D721Med (cell line): ENCODE measurements around the gene RPS14.
A peak's percentile ranks its signal among the peaks of the same experiment; 100 is the strongest.
"Not testable (repeated sequence)": the region's sequence is repeated elsewhere in the genome, so short reads cannot be mapped to it uniquely, and the experiment has no call there.

Experiments
- DNase-seq: peaks from one replicate; pipeline ENCODE4 v3.0.0; 2011; ENCODE audit warnings: low spot score; ENCODE audit not compliant: insufficient read length
- FAIRE-seq: peaks from 2 replicates; lab custom pipeline; 2011; peaks lifted over from hg19 to GRCh38; lab: Jason Lieb, UNC
- TF ChIP-seq, protein P1 (sequence below): IDR thresholded peaks from 2 replicates; pipeline ENCODE4 v1.5.1; 2012; ENCODE audit warnings: mild to moderate bottlenecking, control low read depth; ENCODE audit not compliant: insufficient read depth; ENCODE audit errors: missing control alignments

The RPS14 gene

DNA sequence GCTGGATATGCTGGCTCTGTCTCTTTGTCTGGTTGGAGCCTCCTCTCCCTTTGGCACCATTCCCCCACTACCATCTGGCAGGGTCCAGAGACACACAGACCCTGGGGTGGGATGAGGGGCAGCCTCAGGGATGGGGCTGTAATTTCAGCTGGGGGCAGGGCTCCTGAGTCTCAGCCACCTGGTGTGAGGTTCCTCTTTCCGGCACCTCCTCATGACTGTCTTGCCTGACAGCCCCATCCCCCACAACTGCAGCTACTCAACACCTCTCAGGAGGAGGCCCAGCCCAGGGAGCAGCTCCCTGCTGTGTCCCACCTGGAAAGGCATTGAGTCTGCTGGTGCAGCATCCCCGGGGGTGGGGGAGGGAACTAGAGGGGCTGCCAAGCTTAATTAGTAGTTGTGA, 11.7 kb upstream of the RPS14 start:
- no peak for FAIRE-seq
- TF ChIP-seq, protein P1, sequence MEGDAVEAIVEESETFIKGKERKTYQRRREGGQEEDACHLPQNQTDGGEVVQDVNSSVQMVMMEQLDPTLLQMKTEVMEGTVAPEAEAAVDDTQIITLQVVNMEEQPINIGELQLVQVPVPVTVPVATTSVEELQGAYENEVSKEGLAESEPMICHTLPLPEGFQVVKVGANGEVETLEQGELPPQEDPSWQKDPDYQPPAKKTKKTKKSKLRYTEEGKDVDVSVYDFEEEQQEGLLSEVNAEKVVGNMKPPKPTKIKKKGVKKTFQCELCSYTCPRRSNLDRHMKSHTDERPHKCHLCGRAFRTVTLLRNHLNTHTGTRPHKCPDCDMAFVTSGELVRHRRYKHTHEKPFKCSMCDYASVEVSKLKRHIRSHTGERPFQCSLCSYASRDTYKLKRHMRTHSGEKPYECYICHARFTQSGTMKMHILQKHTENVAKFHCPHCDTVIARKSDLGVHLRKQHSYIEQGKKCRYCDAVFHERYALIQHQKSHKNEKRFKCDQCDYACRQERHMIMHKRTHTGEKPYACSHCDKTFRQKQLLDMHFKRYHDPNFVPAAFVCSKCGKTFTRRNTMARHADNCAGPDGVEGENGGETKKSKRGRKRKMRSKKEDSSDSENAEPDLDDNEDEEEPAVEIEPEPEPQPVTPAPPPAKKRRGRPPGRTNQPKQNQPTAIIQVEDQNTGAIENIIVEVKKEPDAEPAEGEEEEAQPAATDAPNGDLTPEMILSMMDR, result no peak
- DNase-seq, result no peak

DNA sequence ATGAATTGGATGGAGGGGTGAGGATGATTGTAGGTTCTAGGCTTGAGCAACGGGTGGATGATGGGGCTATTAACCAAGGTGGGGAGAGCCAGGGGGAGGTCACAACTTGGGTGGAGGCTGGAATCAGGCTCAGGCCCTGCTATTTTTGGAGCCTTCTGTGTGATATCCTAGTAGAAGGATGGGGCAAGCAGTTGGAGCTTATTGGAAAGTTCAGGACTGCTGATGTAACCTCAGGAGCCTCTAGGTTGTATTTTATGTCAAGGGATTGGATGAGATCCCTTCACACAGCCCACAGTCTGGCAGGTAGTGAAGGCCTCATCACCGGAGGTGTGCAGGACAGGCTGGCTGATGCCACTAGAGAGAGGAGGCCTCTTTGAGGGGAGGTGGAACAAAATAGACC, 11.2 kb upstream of the RPS14 start:
- TF ChIP-seq, protein P1, result no peak
- FAIRE-seq, result no peak
- no peak for DNase-seq

DNA sequence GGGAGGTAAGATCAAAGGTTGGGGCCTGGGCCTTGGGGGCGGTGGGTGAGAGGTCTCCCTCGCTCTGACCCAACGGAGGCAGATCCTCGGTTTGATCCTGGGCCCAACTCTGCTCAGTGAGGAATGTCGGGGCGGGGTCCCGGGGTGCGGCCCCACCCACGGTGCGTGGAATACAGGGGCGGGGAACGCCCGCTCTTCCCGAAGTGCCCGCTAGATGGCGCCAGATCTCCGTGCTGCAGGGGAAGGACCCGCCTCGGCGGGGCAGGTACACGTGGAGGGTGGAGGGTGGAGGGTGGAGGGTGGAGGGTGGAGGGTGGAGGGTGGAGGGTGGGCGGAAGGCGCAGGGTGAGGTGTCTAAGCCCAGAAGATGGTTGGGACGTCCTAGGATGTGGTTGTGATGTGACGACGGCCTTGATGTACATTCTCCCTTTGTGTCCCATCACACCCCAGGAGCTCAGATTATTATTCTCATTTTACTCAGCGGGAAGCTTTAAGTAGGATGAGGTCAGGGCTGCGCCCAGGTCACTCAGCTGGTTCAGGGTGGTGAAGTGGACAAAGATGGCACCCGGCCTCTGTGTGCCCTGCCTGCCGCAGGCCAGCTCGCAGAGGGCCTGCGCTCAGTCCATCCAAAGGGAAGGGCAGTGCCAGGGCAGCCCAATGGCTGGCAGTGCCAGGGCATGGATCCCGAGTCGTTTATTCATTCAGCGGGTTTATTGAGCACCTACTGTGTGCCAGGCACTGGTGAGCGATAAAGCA, 9.4 kb upstream of the RPS14 start:
- FAIRE-seq (no peak), DNase-seq (peak; percentile 78)
- TF ChIP-seq, protein P1, result peak; percentile 70

DNA sequence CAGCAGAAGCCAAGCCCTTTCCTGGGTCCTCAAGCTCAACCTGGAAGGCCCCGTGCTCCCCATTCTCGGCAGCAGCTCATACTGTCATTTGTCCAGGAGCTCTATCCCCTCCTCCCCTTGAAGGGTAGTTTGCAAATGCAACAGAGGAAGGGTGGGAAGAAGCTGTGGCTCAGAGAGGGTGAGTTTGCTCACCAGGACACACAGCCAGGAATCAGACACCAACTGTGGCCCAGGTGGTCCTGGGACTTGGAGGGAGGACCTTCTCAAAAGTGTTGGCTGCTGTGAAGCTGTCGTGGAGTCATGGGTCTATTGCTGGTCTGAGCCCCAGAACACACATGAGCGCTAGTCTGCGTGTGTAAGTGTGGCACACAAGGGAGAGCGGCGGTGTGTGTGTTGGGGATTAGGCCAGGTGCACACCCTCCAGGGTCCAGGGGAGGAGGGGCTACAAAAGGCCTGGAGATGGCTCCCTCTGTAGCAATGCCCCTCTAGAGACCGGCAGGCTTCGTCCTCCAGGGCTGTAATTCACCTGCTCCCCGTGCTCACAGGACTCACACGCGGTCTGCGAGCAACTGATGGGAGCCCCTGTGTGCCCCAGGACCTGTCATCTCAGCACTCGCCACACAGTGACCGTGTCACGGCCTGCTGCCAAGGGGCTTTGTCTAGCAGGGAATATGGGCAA, 8.2 kb upstream of the RPS14 start:
- DNase-seq (no peak), FAIRE-seq (no peak)
- TF ChIP-seq, protein P1, result no peak

DNA sequence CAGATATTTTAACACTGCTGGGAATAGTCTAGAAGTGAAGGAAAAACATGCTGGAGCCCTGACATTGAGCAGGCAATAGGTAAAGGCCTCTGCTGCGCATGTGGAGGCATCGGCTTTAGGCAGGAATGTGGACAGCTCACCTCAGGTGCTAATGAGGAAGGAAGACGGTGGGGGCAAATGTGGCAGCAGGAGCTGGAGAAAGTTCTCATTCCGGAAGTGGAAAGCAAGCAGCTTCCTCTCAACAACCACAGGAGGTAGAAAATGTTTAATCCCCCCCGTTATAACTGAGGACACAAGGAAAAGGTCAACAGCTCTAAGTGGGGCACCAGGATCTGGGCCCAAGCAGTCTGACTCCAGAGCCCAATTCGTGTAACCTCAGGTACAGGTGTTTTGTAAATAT, 7.6 kb upstream of the RPS14 start:
- TF ChIP-seq, protein P1, result no peak
- FAIRE-seq, result no peak
- no peak for DNase-seq

DNA sequence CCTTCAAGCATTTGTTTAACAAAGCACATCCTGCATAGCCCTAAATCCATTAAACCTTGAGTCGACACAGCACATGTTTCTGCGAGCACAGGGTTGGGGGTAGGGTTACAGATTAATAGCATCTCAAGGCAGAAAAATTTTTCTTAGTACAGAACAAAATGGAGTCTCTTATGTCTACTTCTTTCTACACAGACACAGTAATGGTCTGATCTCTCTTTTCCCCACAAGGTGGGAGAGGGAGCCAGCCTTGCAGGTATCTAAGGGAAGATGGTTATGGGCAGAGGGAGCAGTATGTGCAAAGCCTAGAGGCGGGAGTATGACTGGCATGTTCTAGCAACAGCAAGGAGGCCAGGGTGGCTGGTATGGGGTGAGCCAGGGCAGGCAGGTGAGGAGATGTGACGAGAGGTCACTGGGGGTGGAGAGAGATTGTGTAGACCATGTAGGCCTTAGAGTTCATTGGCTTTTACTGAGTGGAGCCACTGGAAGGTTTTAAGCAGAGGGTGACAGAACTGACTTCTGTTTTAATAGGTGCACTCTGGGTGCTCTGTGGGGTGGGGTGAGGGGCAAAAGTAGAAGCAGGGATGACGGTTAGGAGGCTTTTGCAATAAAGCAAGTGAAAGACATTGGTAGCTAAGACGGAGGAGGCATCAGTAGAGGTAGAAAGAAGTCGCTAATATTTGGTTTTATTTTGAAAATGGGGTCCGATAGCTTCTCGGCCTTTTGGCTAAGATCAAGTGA, 5.1 kb upstream of the RPS14 start:
- FAIRE-seq (no peak), DNase-seq (no peak)
- TF ChIP-seq, protein P1, result no peak

DNA sequence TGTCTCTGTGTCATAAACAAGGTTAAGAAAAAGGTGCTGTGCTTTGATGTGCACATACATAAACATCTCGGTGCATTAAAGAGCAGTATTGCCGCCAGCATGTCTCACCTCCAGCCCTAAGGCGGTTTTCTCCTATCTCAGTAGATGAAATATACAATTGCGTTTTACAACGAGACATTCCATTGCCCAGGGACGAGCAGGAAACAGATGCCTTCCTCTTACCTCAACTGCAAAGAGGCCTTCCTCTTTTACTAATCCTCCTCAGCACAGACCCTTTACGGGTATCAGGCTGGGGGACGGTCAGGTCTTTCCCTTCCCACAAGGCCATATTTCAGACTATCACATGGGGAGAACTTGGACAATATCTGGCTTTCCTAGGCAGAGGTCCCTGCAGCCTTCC, 4.5 kb upstream of the RPS14 start:
- FAIRE-seq, DNase-seq: not testable (repeated sequence)
